ENCODE measurements around the gene GADL1.

The GADL1 gene

GRCh38 chr3:30738605-30739004 is 155.9 kb downstream of the GADL1 start:
- TF ChIP-seq CTCF (IDR thresholded peaks at IDR 0.05; ENCODE audit: control extremely low read depth, extremely low read depth, low read depth, missing control alignments): no peak
- POLR2A ChIA-PET: no interaction called here

GRCh38 chr3:30737743-30738499 is 156.5 kb downstream of the GADL1 start:
- CTCF ChIA-PET: interaction anchor here (0.8 to 2.2 kb wide), 3 partner anchors 11 to 32 kb away, joined by 4 to 5 read pairs (median 5); no protein-coding TSS in a partner anchor
- POLR2A ChIA-PET: no interaction called here
- no peak for DNase-seq (ENCODE audit: extremely low spot score)
- TF ChIP-seq CTCF (IDR thresholded peaks at IDR 0.05; ENCODE audit: control extremely low read depth, extremely low read depth, low read depth, missing control alignments): no peak

More at GRCh38 chr3:30738605-30739004, 155.9 kb downstream of the GADL1 start:
- DNase-seq (ENCODE audit: extremely low spot score): no peak
- CTCF ChIA-PET: interaction anchor here (0.8 to 2.2 kb wide), 3 partner anchors 9 to 31 kb away, joined by 3 to 5 read pairs (median 4); no protein-coding TSS in a partner anchor

- ChIA-PET CTCF (interaction anchor here (0.6 to 1.2 kb wide), 4 partner anchors 11 to 1493 kb away, joined by 3 to 4 read pairs (median 3); no protein-coding TSS in a partner anchor), POLR2A (no interaction called here)
- DNase-seq (ENCODE audit: extremely low spot score): no peak
- no peak for TF ChIP-seq CTCF (IDR thresholded peaks at IDR 0.05; ENCODE audit: control extremely low read depth, extremely low read depth, low read depth, missing control alignments)
Observed at GRCh38 chr3:30733696-30734095, 160.8 kb downstream of the GADL1 start.

- CTCF ChIA-PET: interaction anchor here (0.6 kb wide), 1 partner anchor 1494 kb away, joined by 3 read pairs; no protein-coding TSS in a partner anchor
Observed at GRCh38 chr3:30733209-30733608, 161.3 kb downstream of the GADL1 start.

GRCh38 chr3:30730967-30731366 is 163.5 kb downstream of the GADL1 start:
- ChIA-PET CTCF (no interaction called here), POLR2A (no interaction called here)
- no peak for TF ChIP-seq CTCF (IDR thresholded peaks at IDR 0.05; ENCODE audit: control extremely low read depth, extremely low read depth, low read depth, missing control alignments)
- no peak for DNase-seq (ENCODE audit: extremely low spot score)

More at GRCh38 chr3:30733209-30733608, 161.3 kb downstream of the GADL1 start:
- DNase-seq (ENCODE audit: extremely low spot score): no peak
- no peak for TF ChIP-seq CTCF (IDR thresholded peaks at IDR 0.05; ENCODE audit: control extremely low read depth, extremely low read depth, low read depth, missing control alignments)
- POLR2A ChIA-PET: no interaction called here

- TF ChIP-seq CTCF (IDR thresholded peaks at IDR 0.05; ENCODE audit: control extremely low read depth, extremely low read depth, low read depth, missing control alignments): no peak
- DNase-seq (ENCODE audit: extremely low spot score): no peak
- ChIA-PET POLR2A (no interaction called here), CTCF (interaction anchor here (0.7 kb wide), 1 partner anchor 9 kb away, joined by 3 read pairs; no protein-coding TSS in a partner anchor)
Observed at GRCh38 chr3:30729936-30730335, 164.5 kb downstream of the GADL1 start.

Measured in GM10248 (cell line).